H1 (cell line): ENCODE results near the gene CNGA4. TPM values are rescaled to one million over a fixed set of nuclear protein-coding genes. Genes with fewer than 3 reads are reported as not detected.

Experiments
- E2F6 ChIP-seq: IDR thresholded peaks from 2 replicates; pipeline ENCODE4 v1.6.1; 2012; ENCODE audit warnings: inconsistent platforms
- JUN ChIP-seq: IDR thresholded peaks from 2 replicates; pipeline ENCODE4 v1.6.1; 2011; ENCODE audit warnings: low read depth, mild to moderate bottlenecking, improper control_type of control experiment, low read length
- KDM4A ChIP-seq: IDR thresholded peaks from one replicate; pipeline ENCODE4 v1.7.1; 2012; ENCODE audit warnings: low read depth, mild to moderate bottlenecking, moderate library complexity, low read length, inconsistent platforms; ENCODE audit not compliant: severe bottlenecking
- RAD21 ChIP-seq, 2 experiments: IDR thresholded peaks in 1 of 2; conservative IDR thresholded peaks in 1 of 2; 2 replicates each; pipeline ENCODE4 v1.6.1; 2011; ENCODE audit warnings: low read depth in 2 of 2, low read length in 2 of 2, improper control_type of control experiment in 1 of 2, inconsistent platforms in 1 of 2, mild to moderate bottlenecking in 1 of 2, moderate library complexity in 1 of 2
- SRF ChIP-seq: IDR thresholded peaks from 2 replicates; pipeline ENCODE4 v1.6.1; 2011; ENCODE audit warnings: mild to moderate bottlenecking, low read depth, low read length, moderate library complexity
- TBP ChIP-seq: IDR thresholded peaks from 2 replicates; pipeline ENCODE4 v1.6.1; 2011; ENCODE audit warnings: low read depth, low read length, improper control_type of control experiment
- USF2 ChIP-seq: IDR thresholded peaks from 2 replicates; pipeline ENCODE4 v1.6.1; 2011; ENCODE audit warnings: low read length, improper control_type of control experiment
- polyA plus RNA-seq, 7 experiments: library from polyadenylated mRNA; depleted of rRNA in 3 of 7; stranded (reverse) in 5 of 7; unstranded in 2 of 7; fragments of >200 nt in 5 of 7; fragments of 200-250 nt in 2 of 7; gene quantifications; 1 replicate in 5 of 7; 2 replicates in 1 of 7; 4 replicates in 1 of 7; pipeline versions ENCODE4 v1.2.1 to v1.2.3, GENCODE V29; 2011 to 2013; ENCODE audit warnings: missing spikeins in 2 of 7, mixed read lengths in 2 of 7
- total RNA-seq: library from RNA; stranded (reverse); fragmentation: NEBNext Ultra II Directional; extraction: Animal tissue kit (Norgen Biotek cat#: 25700); gene quantifications from 2 replicates; pipeline ENCODE4 v1.2.1, GENCODE V29; 2021

CNGA4 gene
- total and polyA plus RNA-seq, 2 of the 8 experiments (the other 6 are each of a cell fraction or from before 2014, with no cell fraction given): 0.29 TPM; not detected in 1

GRCh38 chr11:6205366-6205765 is 33.5 kb upstream of the CNGA4 start, which contains the start of gene C11orf42 (continued):
- no peak for TF ChIP-seq E2F6
- TF ChIP-seq TBP: no peak
- no peak for TF ChIP-seq USF2
- no peak for TF ChIP-seq KDM4A
- TF ChIP-seq SRF: no peak
- TF ChIP-seq RAD21 (IDR thresholded peaks at IDR 0.05 in 1 of 2, conservative IDR thresholded peaks at IDR 0.05 in 1 of 2; ENCODE audit: low read depth in 2 of 2, low read length in 2 of 2): no peak
- no peak for TF ChIP-seq JUN
